ENCODE results near the gene BCL7C. TPM values are rescaled to one million over a fixed set of nuclear protein-coding genes. Genes with fewer than 3 reads are reported as not detected.

Gene BCL7C
- total and polyA plus RNA-seq, 2 of the 8 experiments (the other 6 are each of a cell fraction or from before 2014, with no cell fraction given) = 8.6 to 17.2 TPM

GRCh38 chr16:30921748-30922419, 28.0 kb upstream of the BCL7C start (continued):
- TF ChIP-seq ATF3 (IDR thresholded peaks at IDR 0.05; ENCODE audit: insufficient read depth, low read depth, low read length) = no peak
- peak; percentile 50; the same call in 1 of the 2 replicates for TF ChIP-seq CREB1 (IDR thresholded peaks at IDR 0.05)
- TF ChIP-seq PHF8 (conservative IDR thresholded peaks at IDR 0.05; ENCODE audit: low read depth, low read length) = peak; percentile 52; the same call in 1 of the 2 replicates
- TF ChIP-seq CBX5 (IDR thresholded peaks at IDR 0.05; ENCODE audit: low read depth, low read length) = no peak
- no peak for TF ChIP-seq SUZ12 (IDR thresholded peaks at IDR 0.05; ENCODE audit: low read length)
- TF ChIP-seq POU5F1 (IDR thresholded peaks at IDR 0.05; ENCODE audit: low read depth, low read length) = no peak
- no peak for TF ChIP-seq SP1 (IDR thresholded peaks at IDR 0.05; ENCODE audit: low read depth, low read length)
- no peak for TF ChIP-seq CEBPB (IDR thresholded peaks at IDR 0.05; ENCODE audit: low read depth, low read length)
- peak; percentile 50 for TF ChIP-seq TBP (IDR thresholded peaks at IDR 0.05; ENCODE audit: low read depth, low read length)
- peak; percentile 66; the same call in 1 of the 2 replicates for TF ChIP-seq TAF1 (IDR thresholded peaks at IDR 0.05; ENCODE audit: low read depth, low read length)
- TF ChIP-seq RBBP5 (IDR thresholded peaks at IDR 0.05; ENCODE audit: borderline replicate concordance, low read depth, low read length) = peak; percentile 78; the same call in 1 of the 2 replicates
- no peak for TF ChIP-seq MAFK (IDR thresholded peaks at IDR 0.05; ENCODE audit: low read depth, low read length)
- TF ChIP-seq SIRT6 (IDR thresholded peaks at IDR 0.05; ENCODE audit: low read length) = no peak
- TF ChIP-seq FOSL1 (IDR thresholded peaks at IDR 0.05; ENCODE audit: insufficient read depth, low read depth, low read length) = no peak
- TF ChIP-seq JUND (IDR thresholded peaks at IDR 0.05; ENCODE audit: low read length) = no peak
- peak; percentile 62 for TF ChIP-seq SAP30 (IDR thresholded peaks at IDR 0.05; ENCODE audit: insufficient read depth, insufficient replicate concordance, low read length)
- no peak for TF ChIP-seq TEAD4 (IDR thresholded peaks at IDR 0.05; ENCODE audit: low read depth, low read length)
